D721Med (cell line): ENCODE measurements around the gene SERPINF2.

Experiments
- DNase-seq: peaks from one replicate; pipeline ENCODE4 v3.0.0; 2011; ENCODE audit warnings: low spot score; ENCODE audit not compliant: insufficient read length
- FAIRE-seq: peaks from 2 replicates; lab custom pipeline; 2011; peaks lifted over from hg19 to GRCh38; lab: Jason Lieb, UNC
- TF ChIP-seq, protein P1 (sequence below): IDR thresholded peaks from 2 replicates; pipeline ENCODE4 v1.5.1; 2012; ENCODE audit warnings: mild to moderate bottlenecking, control low read depth; ENCODE audit not compliant: insufficient read depth; ENCODE audit errors: missing control alignments

The SERPINF2 gene

DNA sequence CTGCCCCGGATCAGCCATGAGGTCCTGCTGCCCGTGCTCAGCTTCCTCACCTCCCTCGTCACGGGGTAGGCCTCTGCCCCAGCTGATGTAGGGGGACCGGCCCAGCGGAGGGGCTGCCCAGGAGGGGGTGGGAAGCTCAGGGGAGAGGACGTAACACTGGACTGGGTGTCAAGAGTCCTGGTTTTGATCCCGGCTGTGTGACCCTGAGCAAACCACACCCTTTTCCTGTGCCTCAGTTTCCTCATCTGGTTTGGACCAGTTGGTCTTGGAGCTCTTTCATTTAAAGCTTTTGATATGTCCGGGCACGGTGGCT is 11.5 kb upstream of the SERPINF2 start:
- TF ChIP-seq, protein P1, sequence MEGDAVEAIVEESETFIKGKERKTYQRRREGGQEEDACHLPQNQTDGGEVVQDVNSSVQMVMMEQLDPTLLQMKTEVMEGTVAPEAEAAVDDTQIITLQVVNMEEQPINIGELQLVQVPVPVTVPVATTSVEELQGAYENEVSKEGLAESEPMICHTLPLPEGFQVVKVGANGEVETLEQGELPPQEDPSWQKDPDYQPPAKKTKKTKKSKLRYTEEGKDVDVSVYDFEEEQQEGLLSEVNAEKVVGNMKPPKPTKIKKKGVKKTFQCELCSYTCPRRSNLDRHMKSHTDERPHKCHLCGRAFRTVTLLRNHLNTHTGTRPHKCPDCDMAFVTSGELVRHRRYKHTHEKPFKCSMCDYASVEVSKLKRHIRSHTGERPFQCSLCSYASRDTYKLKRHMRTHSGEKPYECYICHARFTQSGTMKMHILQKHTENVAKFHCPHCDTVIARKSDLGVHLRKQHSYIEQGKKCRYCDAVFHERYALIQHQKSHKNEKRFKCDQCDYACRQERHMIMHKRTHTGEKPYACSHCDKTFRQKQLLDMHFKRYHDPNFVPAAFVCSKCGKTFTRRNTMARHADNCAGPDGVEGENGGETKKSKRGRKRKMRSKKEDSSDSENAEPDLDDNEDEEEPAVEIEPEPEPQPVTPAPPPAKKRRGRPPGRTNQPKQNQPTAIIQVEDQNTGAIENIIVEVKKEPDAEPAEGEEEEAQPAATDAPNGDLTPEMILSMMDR, result no peak
- no peak for DNase-seq
- no peak for FAIRE-seq

DNA sequence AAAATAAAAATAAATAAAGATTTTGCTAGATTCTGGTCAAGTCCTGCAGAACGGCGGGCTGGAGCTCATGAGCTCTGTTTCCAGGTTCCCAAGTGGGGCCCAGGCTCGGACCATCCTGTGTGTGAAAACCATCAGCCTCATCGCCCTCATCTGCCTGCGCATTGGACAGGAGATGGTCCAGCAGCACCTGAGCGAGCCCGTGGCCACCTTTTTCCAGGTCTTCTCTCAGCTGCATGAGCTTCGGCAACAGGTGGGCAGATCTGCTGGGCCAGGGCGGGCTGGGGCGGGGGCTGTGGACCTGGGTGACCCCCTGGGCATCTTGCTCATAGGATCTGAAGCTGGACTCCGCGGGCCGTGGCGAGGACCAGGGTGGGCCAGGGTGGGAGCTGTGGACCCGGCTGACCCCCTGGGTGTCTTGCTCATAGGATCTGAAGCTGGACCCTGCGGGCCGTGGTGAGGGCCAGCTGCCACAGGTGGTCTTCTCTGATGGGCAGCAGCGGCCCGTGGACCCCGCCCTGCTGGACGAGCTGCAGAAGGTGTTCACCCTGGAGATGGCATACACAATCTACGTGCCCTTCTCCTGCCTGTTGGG is 10.3 kb upstream of the SERPINF2 start:
- DNase-seq, result no peak
- no peak for FAIRE-seq
- TF ChIP-seq, protein P1, result no peak

DNA sequence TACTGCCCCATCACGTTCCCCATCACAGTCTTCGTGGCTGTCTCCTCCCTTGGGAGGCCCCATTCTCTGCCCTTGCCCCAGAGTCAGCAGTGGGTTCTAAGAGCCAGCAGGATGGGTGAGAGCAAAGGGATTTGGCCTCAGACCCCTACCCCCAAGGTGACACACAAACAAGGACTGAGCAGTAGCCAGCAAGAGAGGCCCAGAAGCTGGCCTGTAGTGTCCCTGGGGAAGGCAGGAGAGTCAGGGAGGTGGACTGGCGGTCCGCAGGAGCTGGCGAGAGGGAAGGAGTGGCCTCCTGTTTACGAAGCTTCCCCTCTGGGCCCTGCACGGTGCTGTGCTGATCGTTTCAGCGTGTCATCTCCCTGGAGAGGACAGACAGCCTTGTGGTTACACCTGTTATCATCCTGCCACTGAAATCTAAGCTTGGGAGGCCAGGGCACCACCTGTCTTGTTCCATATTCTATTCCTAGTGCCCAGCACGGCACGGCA is 9.8 kb upstream of the SERPINF2 start:
- TF ChIP-seq, protein P1, result no peak
- no peak for DNase-seq
- FAIRE-seq, result no peak

DNA sequence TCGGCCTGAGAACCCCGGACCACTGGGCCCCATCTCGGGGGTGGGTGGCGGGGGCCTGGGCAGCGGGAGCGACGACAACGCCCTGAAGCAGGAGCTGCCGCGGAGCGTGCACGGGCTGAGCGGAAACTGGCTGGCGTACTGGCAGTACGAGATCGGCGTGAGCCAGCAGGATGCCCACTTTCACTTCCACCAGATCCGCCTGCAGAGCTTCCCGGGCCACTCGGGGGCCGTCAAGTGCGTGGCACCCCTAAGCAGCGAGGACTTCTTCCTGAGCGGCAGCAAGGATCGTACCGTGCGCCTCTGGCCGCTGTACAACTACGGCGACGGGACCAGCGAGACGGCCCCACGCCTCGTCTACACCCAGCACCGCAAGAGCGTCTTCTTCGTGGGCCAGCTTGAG is 8.9 kb upstream of the SERPINF2 start:
- DNase-seq (no peak), FAIRE-seq (no peak)
- TF ChIP-seq, protein P1, result no peak

DNA sequence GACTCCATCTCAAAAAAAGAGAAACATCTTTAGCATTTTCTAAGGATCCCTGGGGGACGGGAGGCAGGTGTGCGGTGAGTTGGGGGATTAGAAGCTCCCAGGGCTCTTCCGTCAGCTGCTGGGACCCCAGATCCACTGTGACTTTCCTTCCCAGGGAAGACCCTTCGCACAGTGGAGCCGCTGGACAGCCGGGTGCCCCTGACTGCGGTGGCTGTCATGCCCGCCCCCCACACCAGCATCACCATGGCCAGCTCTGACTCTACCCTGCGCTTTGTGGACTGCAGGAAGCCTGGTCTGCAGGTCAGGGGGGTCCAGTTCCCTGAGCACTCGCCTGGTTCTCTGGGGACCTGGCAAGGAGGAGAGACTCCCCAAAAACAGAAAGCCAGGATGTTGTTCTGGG is 7.3 kb upstream of the SERPINF2 start:
- FAIRE-seq, result no peak
- TF ChIP-seq, protein P1, result no peak
- DNase-seq, result no peak

DNA sequence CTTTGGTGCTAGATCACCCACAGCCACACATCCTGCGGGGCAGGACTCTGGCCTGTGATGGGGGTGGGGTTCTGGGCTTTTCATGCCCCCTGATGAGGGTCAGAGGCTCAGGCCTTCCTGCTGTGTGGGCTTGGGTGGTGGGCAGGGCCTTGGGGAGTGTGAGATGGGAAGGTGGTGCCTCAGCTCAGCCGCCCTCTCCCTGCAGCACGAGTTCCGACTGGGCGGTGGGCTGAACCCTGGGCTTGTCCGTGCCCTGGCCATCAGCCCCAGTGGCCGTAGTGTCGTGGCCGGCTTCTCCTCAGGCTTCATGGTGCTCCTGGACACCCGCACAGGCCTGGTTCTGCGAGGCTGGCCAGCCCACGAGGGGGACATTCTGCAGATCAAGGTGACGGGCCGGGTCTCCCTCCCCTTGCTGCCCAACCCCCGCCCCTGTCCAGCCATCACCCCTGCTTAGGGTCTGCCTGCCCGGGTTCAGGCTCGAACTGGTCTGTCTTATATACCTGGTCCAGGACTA is 6.8 kb upstream of the SERPINF2 start:
- TF ChIP-seq, protein P1, result no peak
- DNase-seq (no peak), FAIRE-seq (no peak)
